Amniotic epithelial cell (primary cell): ENCODE results near the gene LRRK1.

Experiments
- DNase-seq: peaks from one replicate; pipeline ENCODE4 v3.0.0-alpha.2; 2010; ENCODE audit warnings: low read depth

LRRK1 gene

GRCh38 chr15:100980410-100981046 is 61.4 kb downstream of the LRRK1 start:
- no peak for DNase-seq

DNA sequence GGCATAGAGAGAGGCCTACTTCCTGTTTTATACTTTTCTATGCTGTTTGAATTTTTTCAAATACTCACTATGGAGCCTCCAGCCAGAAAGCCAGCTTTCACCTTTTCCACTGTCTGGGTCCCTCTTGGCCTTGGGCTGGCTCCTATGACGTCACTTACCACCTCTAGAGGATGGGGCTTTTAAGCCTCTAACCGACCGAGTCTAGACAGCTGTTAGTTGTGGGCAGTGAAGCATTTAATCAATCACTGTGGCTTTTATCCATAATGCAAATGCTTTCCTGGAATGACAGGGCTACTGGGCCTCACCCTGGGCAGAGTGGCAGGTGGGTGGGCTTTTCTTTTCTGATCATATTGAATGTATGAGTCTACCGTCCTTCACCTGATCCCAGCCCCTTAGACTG is 61.9 kb downstream of the LRRK1 start:
- no peak for DNase-seq

GRCh38 chr15:100983221-100983620 is 64.1 kb downstream of the LRRK1 start:
- no peak for DNase-seq

DNA sequence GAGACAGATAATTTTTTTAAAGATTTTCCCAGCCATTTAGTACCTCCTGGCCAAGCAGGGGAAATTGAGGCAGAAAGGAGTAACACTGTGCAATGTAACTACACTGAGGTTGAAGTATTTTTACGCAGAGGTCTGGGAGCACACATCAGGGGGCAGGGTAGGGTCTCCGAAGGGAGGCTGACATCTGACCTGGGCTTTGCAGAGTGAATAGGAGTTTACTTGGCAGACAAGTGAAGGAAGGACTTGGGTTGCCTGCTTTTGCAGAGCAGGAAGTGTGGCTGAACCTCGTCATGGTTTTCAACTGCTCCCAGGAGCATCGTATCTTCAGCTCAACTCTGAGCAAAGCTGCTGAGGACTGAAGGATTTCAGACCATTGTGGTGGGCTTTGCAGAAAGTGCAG is 66.2 kb downstream of the LRRK1 start:
- no peak for DNase-seq

DNA sequence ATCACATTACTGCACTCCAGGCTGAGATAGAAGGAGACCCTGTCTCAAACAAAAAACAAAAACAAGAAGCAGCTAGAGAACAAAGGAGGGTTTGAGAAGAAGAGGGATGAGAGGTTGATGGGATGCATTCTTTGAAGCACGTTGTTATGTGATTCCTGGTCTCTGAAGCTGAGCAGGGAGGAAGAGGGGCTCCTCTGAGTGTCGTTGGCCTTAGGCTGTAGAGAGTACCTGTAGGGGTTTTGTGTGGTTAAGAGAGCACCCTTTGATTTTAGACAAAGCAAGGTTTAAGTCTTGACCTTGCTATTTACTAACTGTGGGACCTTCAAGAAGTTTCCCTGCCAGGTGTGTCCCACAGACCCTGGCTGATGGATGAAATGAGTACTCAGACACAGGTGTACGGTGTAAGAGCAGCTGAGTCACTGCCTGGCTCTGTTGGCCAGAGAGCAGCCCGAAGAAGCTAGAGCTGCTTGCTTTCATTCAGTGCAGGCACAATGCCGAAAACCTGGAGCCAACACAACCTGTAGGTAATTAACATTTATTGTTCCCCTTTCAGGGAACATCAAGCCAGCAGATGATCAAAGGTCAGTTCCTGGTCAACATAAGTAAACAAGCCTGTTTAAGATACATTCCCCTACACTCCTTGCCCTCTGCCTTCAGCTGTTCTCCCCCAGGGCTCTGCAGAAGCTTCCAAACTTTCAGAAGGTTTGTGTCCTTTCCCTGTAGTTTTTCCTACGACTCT is 67.2 kb downstream of the LRRK1 start:
- DNase-seq: no peak

GRCh38 chr15:100987143-100987542 is 68.0 kb downstream of the LRRK1 start:
- no peak for DNase-seq

DNA sequence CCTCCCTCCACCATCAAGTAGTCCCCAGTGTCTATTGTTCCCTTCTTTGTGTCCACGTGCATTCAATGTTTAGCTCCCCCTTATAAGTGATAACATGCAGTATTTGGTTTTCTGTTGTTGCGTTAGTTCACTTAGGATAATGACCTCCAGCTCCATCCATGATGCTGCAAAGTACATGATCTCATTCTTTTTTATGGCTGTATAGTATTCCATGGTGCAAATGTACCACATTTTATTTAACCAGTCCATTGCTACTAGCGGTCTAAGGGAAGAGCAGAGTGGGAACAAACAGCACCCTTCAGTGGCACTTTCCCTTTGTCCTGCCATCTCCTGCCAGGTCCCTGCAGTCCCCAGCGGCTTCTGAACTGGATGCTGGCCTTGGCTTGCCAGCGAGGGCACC is 69.1 kb downstream of the LRRK1 start:
- DNase-seq: no peak

- DNase-seq: no peak
Observed at GRCh38 chr15:100988857-100989256, 69.7 kb downstream of the LRRK1 start.

- DNase-seq: no peak
Observed at GRCh38 chr15:100994597-100995446, 75.7 kb downstream of the LRRK1 start.

- no peak for DNase-seq
Observed at GRCh38 chr15:100995471-100996430, 76.6 kb downstream of the LRRK1 start.

GRCh38 chr15:100997442-100997841 is 78.3 kb downstream of the LRRK1 start:
- no peak for DNase-seq

- DNase-seq: no peak
Observed at GRCh38 chr15:100998630-100999029, 79.5 kb downstream of the LRRK1 start.

DNA sequence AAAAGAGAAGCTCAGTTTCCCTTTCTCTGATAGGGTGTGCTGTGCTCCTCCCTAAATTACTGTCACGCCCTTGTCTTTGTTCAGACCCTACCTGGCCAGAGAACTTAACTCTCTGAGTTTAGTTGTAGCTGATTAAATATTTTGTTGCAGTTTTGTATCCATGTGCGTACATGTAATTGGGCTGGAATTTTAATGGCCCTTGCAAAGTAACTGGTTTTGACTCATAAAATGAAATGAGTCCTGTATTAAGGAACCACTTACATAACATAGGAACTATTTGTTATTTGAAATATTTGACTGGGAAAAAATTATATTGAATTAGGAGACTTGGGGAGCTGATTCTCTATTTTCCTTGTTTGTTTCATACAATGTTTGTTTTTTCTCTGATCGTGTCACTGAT is 80.2 kb downstream of the LRRK1 start:
- no peak for DNase-seq

GRCh38 chr15:101000271-101000681 is 81.1 kb downstream of the LRRK1 start:
- DNase-seq: peak; percentile 49

- no peak for DNase-seq
Observed at GRCh38 chr15:101001056-101001455, 81.9 kb downstream of the LRRK1 start.

GRCh38 chr15:101001796-101002195 is 82.6 kb downstream of the LRRK1 start:
- DNase-seq: no peak

DNA sequence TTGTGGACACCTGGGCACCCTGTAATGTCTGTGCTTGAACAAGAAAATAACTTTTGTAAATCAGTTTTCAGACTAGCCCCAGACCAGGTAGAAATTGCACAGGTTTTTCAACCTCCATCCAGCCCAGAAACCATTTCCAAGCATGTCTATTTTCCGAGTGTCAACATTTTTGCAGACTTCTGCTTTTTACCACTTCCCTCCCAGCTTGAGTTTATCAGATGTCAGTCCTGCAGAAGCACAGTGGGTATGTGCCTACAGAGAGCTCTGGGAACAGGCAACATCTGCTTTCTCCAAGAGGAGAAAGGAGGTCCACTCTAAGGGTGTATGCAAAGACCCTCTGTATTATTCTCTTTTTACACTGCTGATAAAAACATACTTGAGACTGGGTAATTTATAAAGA is 83.9 kb downstream of the LRRK1 start:
- no peak for DNase-seq

DNA sequence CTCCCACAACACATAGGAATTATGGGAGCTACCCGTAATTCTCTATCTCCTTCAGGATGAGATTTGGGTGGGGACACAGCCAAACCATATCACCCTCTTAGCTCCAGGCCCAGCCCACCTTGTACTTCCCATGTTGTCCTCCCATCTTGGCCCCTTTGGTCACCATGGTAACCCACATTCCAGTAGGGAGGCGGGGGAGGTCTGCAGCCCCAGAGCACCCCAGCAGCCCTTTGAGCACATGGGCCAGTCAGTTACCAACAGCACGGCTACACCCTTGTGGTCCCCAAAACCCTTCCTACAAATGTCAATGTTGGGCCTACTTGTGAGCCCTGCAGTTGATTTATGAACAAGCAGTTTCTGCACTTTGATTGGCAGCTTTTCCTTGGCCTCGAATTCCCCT is 84.5 kb downstream of the LRRK1 start:
- DNase-seq: no peak

- DNase-seq: no peak
Observed at GRCh38 chr15:101004500-101004899, 85.3 kb downstream of the LRRK1 start.

GRCh38 chr15:101004986-101005747 is 86.0 kb downstream of the LRRK1 start:
- DNase-seq: no peak
